ENCODE results near the gene SLC11A1.
A peak's percentile ranks its signal among the peaks of the same experiment; 100 is the strongest.

SLC11A1 gene

DNA sequence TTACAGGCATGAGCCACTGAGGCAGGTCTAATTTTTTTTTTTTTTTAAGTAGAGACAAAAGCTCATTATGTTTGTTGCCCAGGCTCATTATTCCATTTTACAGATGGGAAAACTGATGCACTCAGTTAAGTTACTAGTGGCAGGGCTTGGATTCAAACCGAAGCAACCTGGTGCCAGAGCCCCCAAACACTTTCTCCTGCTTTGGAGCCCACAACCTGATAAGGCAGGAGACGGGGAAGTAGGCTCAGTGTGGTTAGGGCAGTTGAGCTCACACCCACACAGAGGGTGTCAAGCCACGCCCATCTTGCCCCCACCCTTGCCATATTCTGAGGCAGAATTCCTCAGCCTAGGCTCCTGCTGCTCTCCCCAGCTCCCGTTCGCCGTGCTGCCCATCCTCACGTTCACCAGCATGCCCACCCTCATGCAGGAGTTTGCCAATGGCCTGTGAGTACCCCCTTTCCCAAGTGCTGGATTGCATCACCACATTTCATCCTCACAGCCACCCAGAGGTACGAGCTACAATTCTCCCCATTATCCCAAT lies 11.7 kb downstream of the SLC11A1 start:
- no peak for DNase-seq (ENCODE audit: low read depth)

DNA sequence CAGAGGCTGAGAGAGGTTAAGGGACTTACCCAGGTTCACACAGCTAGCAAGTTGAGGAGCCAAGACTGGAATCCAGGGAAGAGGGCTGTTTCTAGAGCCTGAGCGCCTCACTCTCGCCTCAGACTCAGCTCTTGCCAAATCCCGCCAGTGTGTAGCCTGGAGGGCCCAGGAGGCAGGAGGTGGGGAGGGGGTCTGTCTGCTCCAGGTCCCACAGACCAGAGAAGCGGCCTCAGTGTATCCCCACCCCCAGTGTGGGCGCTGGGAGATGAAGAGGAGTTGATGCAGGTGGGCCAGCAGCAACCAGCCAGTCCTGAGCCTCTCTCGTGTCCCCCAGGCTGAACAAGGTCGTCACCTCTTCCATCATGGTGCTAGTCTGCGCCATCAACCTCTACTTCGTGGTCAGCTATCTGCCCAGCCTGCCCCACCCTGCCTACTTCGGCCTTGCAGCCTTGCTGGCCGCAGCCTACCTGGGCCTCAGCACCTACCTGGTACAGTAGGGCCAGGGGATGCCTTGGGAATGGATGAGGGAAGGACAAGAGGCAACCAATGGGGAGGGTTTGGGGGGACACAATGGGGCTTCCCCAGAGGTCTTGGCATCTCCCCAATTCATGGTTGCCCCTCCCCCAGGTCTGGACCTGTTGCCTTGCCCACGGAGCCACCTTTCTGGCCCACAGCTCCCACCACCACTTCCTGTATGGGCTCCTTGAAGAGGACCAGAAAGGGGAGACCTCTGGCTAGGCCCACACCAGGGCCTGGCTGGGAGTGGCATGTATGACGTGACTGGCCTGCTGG lies 12.4 kb downstream of the SLC11A1 start:
- no peak for DNase-seq (ENCODE audit: low read depth)

DNA sequence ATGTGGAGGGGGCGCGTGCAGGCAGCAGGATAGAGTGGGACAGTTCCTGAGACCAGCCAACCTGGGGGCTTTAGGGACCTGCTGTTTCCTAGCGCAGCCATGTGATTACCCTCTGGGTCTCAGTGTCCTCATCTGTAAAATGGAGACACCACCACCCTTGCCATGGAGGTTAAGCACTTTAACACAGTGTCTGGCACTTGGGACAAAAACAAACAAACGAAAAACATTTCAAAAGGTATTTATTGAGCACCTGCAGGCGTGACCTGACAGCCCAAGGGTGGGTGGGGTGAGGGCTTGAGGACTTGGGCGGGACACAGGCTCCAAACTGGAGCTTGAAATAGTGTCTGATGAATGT lies 13.0 kb downstream of the SLC11A1 start:
- DNase-seq (ENCODE audit: low read depth): no peak

GRCh38 chr2:218395456-218395825 lies 13.4 kb downstream of the SLC11A1 start:
- DNase-seq (ENCODE audit: low read depth): no peak

GRCh38 chr2:218395826-218396687 lies 14.0 kb downstream of the SLC11A1 start:
- DNase-seq (ENCODE audit: low read depth): peak; percentile 90

DNA sequence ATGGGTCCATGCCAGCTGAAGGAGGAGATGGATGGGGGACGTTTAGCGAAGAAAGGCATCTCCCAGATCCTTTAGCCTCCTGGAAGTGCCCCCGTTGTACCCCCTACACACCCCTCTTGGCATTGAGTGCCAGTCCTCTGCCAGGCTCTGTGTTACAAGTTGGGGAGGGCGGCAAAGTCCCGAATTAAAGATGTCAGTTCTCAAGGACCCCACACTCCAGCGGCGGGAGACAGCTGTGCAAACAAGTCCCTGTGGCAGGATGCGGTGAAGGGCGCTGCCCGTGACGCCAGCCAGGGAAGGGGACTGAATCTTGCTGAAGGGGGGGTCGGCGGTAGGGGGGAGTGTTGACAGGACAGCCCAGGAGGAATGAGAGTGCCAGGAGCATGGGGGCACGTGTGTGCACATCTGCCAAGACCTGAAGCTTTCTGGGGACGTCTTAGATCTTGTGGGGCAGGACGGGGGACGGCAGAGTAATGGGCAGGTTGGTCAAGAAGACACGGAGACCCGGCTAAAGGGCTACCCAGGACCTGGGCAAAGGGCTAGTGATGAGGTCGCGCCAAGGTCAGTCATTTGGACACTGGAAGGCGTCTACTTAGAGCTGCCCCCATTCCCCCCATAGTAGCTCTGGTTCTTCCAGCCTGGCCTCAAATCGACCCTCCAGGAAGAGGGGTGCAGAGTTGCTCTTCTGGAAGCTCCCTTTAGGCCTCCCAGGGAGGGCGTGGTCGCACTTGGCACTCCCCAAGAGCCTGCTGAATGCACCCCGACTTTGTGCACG lies 14.8 kb downstream of the SLC11A1 start:
- DNase-seq (ENCODE audit: low read depth): no peak

- DNase-seq (ENCODE audit: low read depth): no peak
Observed at GRCh38 chr2:218397463-218397819, 15.4 kb downstream of the SLC11A1 start.

GRCh38 chr2:218397820-218398436 lies 15.9 kb downstream of the SLC11A1 start:
- no peak for DNase-seq (ENCODE audit: low read depth)

GRCh38 chr2:218398437-218399390 lies 16.6 kb downstream of the SLC11A1 start:
- no peak for DNase-seq (ENCODE audit: low read depth)

DNA sequence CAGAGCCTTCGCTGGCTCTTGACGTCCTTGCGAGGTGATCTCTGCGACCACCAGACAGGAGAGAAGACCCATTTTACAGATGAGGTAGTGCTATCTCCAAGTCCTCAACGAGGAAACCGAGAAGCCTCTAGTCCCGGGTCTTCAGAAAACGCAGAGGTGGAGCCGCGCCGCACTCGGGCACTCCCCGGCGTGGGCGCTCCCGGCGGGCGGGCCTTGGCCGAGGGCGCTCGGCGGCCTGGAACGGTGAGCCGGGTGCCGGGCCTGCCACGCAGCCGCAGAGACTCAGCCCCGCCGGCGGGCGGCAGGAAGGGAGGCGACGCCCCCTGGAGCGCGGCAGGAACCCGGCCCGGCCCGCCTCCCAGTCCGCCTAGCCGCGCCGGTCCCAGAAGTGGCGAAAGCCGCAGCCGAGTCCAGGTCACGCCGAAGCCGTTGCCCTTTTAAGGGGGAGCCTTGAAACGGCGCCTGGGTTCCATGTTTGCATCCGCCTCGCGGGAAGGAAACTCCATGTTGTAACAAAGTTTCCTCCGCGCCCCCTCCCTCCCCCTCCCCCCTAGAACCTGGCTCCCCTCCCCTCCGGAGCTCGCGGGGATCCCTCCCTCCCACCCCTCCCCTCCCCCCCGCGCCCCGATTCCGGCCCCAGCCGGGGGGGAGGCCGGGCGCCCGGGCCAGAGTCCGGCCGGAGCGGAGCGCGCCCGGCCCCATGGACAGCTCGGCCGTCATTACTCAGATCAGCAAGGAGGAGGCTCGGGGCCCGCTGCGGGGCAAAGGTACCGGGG lies 17.5 kb downstream of the SLC11A1 start, which contains the start of gene CTDSP1:
Gene CTDSP1, plus strand, starts transcription at position 478 of the 776 bp plus-strand sequence. Its CDS starts 223 bp downstream, at position 701.
- peak; percentile 89 for DNase-seq (ENCODE audit: low read depth)

DNA sequence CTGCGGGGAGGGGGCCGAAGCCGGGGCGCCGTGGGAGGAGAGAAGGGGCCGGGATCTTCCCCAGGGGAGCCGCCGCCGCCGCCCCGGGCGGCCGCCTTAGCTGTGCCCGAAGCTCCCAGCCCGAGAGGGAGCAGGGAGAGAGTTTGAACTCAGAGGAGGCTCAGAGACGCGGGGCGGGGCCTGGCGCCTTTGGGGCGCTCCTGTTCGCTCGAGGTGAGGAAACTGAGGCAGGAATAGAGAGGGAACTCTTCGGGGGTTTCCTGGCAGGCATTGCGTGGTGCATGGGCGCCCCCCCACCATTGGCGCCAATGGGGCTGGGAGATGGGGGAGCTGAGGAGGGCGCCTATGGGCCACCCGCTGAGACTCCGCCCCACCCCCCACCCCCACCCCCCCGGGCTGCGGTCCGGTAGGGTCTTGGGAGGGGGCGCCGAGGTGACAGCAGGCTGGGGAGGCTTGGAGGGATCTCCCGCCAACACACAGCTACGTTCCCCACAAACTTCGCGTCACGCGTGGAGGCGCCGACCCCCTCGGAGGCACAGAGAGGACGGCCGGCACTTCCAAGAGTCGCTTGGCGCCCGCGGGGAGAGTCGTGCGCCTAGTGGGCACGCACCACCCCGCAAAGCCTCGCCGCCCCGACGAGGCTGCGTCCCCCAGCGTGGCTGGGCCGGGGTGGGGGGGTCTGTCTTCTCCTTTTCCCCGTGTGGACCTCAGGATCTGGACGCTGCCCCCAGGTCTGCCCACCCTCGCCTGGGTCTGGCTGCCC lies 18.3 kb downstream of the SLC11A1 start:
- no peak for DNase-seq (ENCODE audit: low read depth)

- DNase-seq (ENCODE audit: low read depth): no peak
Observed at GRCh38 chr2:218400930-218401881, 19.1 kb downstream of the SLC11A1 start.

DNA sequence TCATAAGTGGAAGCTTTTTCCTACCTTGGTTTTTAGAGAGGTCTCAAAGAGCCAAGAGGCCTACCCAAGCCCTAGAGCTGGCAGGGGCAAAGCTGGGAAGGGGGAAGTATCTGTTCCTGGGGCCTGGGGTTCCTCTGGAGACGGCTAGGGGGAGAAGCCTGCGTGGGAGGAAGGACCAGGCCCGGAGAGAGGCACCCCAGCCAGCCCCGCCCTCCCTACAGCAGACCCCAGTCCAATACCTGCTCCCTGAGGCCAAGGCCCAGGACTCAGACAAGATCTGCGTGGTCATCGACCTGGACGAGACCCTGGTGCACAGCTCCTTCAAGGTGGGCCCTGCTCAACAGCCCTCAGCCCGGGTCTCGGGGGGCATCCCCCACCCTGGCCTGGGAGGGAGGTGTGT lies 19.8 kb downstream of the SLC11A1 start:
- DNase-seq (ENCODE audit: low read depth): no peak

DNA sequence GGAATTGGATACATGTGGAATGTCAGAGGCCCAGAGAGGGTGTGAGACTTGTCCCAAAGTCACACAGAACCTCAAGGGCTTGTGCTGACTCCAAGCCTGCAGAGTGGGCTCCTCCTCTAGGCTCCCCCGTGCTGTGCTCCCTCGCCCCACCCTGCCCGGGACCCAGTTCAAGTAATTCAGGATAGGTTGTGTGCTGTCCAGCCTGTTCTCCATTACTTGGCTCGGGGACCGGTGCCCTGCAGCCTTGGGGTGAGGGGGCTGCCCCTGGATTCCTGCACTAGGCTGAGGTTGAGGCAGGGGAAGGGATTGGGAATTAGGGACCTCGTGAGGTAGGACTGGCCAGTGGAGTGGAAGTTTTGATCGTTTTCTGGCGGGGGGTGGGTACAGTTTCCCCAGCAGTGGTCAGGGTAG lies 20.4 kb downstream of the SLC11A1 start:
- no peak for DNase-seq (ENCODE audit: low read depth)

GRCh38 chr2:218402911-218403411 lies 20.9 kb downstream of the SLC11A1 start:
- no peak for DNase-seq (ENCODE audit: low read depth)

- no peak for DNase-seq (ENCODE audit: low read depth)
Observed at GRCh38 chr2:218403810-218404209, 21.7 kb downstream of the SLC11A1 start.

GRCh38 chr2:218404351-218405085 lies 22.4 kb downstream of the SLC11A1 start:
- no peak for DNase-seq (ENCODE audit: low read depth)
